Measurements from ENCODE around the gene OR2T6.
A peak's percentile ranks its signal among the peaks of the same experiment; 100 is the strongest.

OR2T6 gene

GRCh38 chr1:248404024-248404423, 28.5 kb downstream of the OR2T6 start:
- Histone ChIP-seq H3K9me2 (replicated peaks; ENCODE audit: insufficient read depth, low read length) (no peaks in the 10 kb centered on the region), H3F3A (ENCODE audit: insufficient read depth) (no peaks in the 10 kb centered on the region), H4K20me1 (ENCODE audit: low read depth, low read length) (no peaks in the 10 kb centered on the region), H3K9me3 (ENCODE audit: insufficient read depth, low read length) (no peaks in the 10 kb centered on the region), H3K9ac (ENCODE audit: low read length) (no peak overlapping the region), H2AFZ (ENCODE audit: low read depth, low read length, severe bottlenecking) (no peak overlapping the region), H3K79me2 (ENCODE audit: insufficient read depth, low read length) (no peaks in the 10 kb centered on the region), H3K27me3 (ENCODE audit: low read length) (no peaks in the 10 kb centered on the region), H3K27ac (ENCODE audit: low read depth, low read length) (no peak overlapping the region), H3K36me3 (ENCODE audit: low read length) (no peaks in the 10 kb centered on the region), H3K4me3 (ENCODE audit: insufficient read depth, low read length, poor library complexity, severe bottlenecking) (no peak overlapping the region), H3K4me2 (ENCODE audit: low read depth, low read length, poor library complexity, severe bottlenecking) (no peak overlapping the region)
- TF ChIP-seq EZH2phosphoT487 (conservative IDR thresholded peaks at IDR 0.05; ENCODE audit: low read length) (no peak), CTCF (IDR thresholded peaks at IDR 0.05; ENCODE audit: insufficient read depth, low read length, poor library complexity, severe bottlenecking) (peak; percentile 13)

GRCh38 chr1:248406721-248407692, 31.5 kb downstream of the OR2T6 start:
- no peak overlapping the region for H3K27ac ChIP-seq (ENCODE audit: low read depth, low read length)
- no peak for TF ChIP-seq CTCF (IDR thresholded peaks at IDR 0.05; ENCODE audit: insufficient read depth, low read length, poor library complexity, severe bottlenecking)
- TF ChIP-seq EZH2phosphoT487 (conservative IDR thresholded peaks at IDR 0.05; ENCODE audit: low read length), result no peak
- H2AFZ ChIP-seq (ENCODE audit: low read depth, low read length, severe bottlenecking), result no peak overlapping the region
- no peaks in the 10 kb centered on the region for H3K27me3 ChIP-seq (ENCODE audit: low read length)
- no peak overlapping the region for H3K4me2 ChIP-seq (ENCODE audit: low read depth, low read length, poor library complexity, severe bottlenecking)
- H3K9ac ChIP-seq (ENCODE audit: low read length), result no peak overlapping the region
- H3K36me3 ChIP-seq (ENCODE audit: low read length), result no peaks in the 10 kb centered on the region
- H3K4me3 ChIP-seq (ENCODE audit: insufficient read depth, low read length, poor library complexity, severe bottlenecking), result no peak overlapping the region
- no peaks in the 10 kb centered on the region for H3K79me2 ChIP-seq (ENCODE audit: insufficient read depth, low read length)
- H4K20me1 ChIP-seq (ENCODE audit: low read depth, low read length), result no peaks in the 10 kb centered on the region
- H3F3A ChIP-seq (ENCODE audit: insufficient read depth), result no peaks in the 10 kb centered on the region
- no peaks in the 10 kb centered on the region for H3K9me3 ChIP-seq (ENCODE audit: insufficient read depth, low read length)
- H3K9me2 ChIP-seq (replicated peaks; ENCODE audit: insufficient read depth, low read length), result no peaks in the 10 kb centered on the region

DNA sequence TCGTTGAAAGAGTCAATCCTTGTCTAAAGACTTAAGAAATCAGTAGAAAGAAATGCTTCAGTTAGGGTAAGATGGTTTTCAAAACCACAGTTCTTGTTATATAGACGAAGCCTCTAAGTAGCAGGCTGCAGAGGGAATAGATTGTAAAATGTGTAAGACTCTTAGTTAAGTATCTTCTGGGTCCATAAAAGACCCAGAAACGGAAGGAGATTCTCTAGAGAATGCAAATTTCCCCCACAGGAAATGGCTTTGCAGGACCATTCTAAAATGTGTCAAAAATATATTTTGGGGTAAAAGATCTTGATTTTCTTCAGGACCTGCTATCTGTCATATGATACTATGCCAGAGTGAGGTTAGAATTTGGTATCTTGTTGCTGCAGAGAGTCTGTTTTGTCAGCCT, 40.7 kb downstream of the OR2T6 start:
- no peak overlapping the region for H3K27ac ChIP-seq (ENCODE audit: low read depth, low read length)
- H2AFZ ChIP-seq (ENCODE audit: low read depth, low read length, severe bottlenecking), result no peak overlapping the region
- no peak overlapping the region for H3K9ac ChIP-seq (ENCODE audit: low read length)
- H3K4me2 ChIP-seq (ENCODE audit: low read depth, low read length, poor library complexity, severe bottlenecking), result no peak overlapping the region
- no peaks in the 10 kb centered on the region for H3K79me2 ChIP-seq (ENCODE audit: insufficient read depth, low read length)
- no peaks in the 10 kb centered on the region for H3K27me3 ChIP-seq (ENCODE audit: low read length)
- peaks cover 11% of the 10 kb centered on the region; the same call in 1 of the 2 replicates for H3K9me3 ChIP-seq (ENCODE audit: insufficient read depth, low read length)
- no peaks in the 10 kb centered on the region for H3K36me3 ChIP-seq (ENCODE audit: low read length)
- H3K4me3 ChIP-seq (ENCODE audit: insufficient read depth, low read length, poor library complexity, severe bottlenecking), result no peak overlapping the region
- TF ChIP-seq CTCF (IDR thresholded peaks at IDR 0.05; ENCODE audit: insufficient read depth, low read length, poor library complexity, severe bottlenecking) (no peak), EZH2phosphoT487 (conservative IDR thresholded peaks at IDR 0.05; ENCODE audit: low read length) (no peak)
- no peaks in the 10 kb centered on the region for H4K20me1 ChIP-seq (ENCODE audit: low read depth, low read length)
- no peaks in the 10 kb centered on the region for H3K9me2 ChIP-seq (replicated peaks; ENCODE audit: insufficient read depth, low read length)
- no peaks in the 10 kb centered on the region for H3F3A ChIP-seq (ENCODE audit: insufficient read depth)

Data from SU-DHL-6 (cell line).